RWPE1 (cell line): ENCODE data around the gene NCOA7.

Experiments used
- CTCF ChIA-PET: fragments of 350-600 bp; sonication (Branson Sonifier 250); formaldehyde crosslinking; extraction: SDS; loops from one replicate; lab custom pipeline; 2021; lab: Yijun Ruan, JAX
- POLR2A ChIA-PET: fragments of 400-600 bp; formaldehyde crosslinking; extraction: SDS; loops from one replicate; lab custom pipeline; 2020; ENCODE audit warnings: antibody characterized with exemption; ENCODE audit not compliant: low non-redundant PET; lab: Yijun Ruan, JAX
- DNase-seq: peaks from one replicate; pipeline ENCODE4 v3.0.0; 2012; ENCODE audit warnings: low spot score
- H3K27ac ChIP-seq: fragments of 450-650 bp; 2 replicates; pipeline ENCODE4 v1.5.1; 2017
- TF ChIP-seq, protein P1 (sequence below): fragments of 450-650 bp; conservative IDR thresholded peaks from 2 replicates; pipeline ENCODE4 v1.5.1; 2017; ENCODE audit warnings: low read depth, mild to moderate bottlenecking

The NCOA7 gene

DNA sequence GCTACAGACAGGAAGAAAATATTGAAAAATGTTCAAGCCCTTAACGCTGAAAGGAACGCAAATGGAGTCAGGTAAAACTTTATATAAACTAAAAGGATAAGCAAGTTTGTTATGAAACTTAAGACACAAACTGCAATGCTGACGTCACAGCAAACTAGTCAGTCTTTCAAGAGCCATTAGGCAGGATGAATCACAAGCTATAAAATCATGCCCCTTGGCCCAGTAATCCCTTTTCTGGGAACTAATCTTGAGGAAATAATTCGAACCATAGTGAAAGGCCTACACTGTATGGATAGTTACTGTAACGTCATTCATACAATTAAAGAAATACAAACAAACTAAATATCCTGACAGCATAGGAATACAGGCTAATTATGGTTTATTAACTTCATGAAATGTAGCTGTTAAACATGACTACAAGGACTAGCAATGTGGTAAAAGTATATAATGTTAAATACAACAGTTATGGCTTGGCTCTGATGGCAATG lies 123.1 kb downstream of the NCOA7 start:
- DNase-seq, result peak; percentile 81
- CTCF ChIA-PET, result interaction anchor here (1.1 kb wide), 1 partner anchor 39 kb away, joined by 5 read pairs; no protein-coding TSS in a partner anchor
- no peak overlapping the region for H3K27ac ChIP-seq
- TF ChIP-seq, protein P1, sequence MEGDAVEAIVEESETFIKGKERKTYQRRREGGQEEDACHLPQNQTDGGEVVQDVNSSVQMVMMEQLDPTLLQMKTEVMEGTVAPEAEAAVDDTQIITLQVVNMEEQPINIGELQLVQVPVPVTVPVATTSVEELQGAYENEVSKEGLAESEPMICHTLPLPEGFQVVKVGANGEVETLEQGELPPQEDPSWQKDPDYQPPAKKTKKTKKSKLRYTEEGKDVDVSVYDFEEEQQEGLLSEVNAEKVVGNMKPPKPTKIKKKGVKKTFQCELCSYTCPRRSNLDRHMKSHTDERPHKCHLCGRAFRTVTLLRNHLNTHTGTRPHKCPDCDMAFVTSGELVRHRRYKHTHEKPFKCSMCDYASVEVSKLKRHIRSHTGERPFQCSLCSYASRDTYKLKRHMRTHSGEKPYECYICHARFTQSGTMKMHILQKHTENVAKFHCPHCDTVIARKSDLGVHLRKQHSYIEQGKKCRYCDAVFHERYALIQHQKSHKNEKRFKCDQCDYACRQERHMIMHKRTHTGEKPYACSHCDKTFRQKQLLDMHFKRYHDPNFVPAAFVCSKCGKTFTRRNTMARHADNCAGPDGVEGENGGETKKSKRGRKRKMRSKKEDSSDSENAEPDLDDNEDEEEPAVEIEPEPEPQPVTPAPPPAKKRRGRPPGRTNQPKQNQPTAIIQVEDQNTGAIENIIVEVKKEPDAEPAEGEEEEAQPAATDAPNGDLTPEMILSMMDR, result no peak
- POLR2A ChIA-PET, result no interaction called here

DNA sequence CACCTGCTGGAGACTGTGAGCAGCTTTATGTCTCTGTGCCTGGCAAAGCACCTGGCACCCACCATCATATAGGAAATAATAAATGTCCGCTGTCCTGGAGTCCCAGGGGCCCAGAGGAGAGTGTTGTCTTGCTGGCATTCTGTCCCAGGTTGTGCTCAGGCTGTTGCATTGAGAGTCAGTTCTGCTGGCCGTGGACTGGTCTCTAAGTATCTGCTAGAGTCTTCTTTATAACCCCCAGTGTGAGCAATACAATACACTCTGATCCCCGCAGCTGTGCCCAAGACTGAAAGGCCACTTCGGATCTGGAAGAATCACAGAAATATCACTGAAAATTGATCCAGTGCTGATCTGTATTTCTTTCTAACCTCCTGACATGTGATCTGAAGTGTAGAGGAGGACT lies 127.5 kb downstream of the NCOA7 start:
- POLR2A ChIA-PET, result interaction anchor here (0.6 kb wide), 1 partner anchor 70 kb away, joined by 4 read pairs; no protein-coding TSS in a partner anchor
- no peak for DNase-seq
- peak overlapping the region; percentile 74 for H3K27ac ChIP-seq
- TF ChIP-seq, protein P1, result no peak
- CTCF ChIA-PET, result interaction anchor here (0.6 kb wide), 1 partner anchor 1629 kb away, joined by 4 read pairs; no protein-coding TSS in a partner anchor

- CTCF ChIA-PET, result interaction anchor here (0.6 to 0.7 kb wide), 3 partner anchors 13 to 1628 kb away, joined by 3 to 4 read pairs (median 3); no protein-coding TSS in a partner anchor
- POLR2A ChIA-PET, result interaction anchor here (0.6 to 0.7 kb wide), 2 partner anchors 24 to 70 kb away, joined by 3 to 4 read pairs; no protein-coding TSS in a partner anchor
- peak; percentile 67 for DNase-seq
- H3K27ac ChIP-seq, result no peak overlapping the region; the same call in 1 of the 2 replicates
- TF ChIP-seq, protein P1, result no peak
Measured at GRCh38 chr6:125918681-125919566, 128.2 kb downstream of the NCOA7 start.

DNA sequence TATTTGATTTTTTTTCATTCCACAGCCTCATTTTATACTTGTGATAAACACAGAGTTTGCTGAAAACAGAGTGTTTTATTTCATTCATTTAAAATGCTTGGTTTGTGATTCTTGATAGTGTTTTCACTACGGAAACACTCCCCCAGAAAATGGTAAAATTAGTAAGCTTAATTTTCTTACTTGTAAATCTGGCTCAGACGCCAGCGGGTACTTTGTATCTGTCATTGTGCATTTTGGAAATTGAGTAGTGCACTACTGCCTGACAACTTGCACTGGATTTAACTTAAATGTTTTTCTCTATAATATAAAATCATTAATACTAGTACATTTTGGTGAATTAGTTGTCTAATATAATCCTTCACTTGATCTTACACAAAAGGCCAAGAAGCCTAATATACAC lies 128.9 kb downstream of the NCOA7 start:
- ChIA-PET POLR2A (interaction anchor here (0.7 kb wide), 1 partner anchor 25 kb away, joined by 3 read pairs; no protein-coding TSS in a partner anchor), CTCF (interaction anchor here (0.7 kb wide), 1 partner anchor 13 kb away, joined by 3 read pairs; no protein-coding TSS in a partner anchor)
- DNase-seq, result no peak
- H3K27ac ChIP-seq, result no peak overlapping the region
- TF ChIP-seq, protein P1, result no peak

DNA sequence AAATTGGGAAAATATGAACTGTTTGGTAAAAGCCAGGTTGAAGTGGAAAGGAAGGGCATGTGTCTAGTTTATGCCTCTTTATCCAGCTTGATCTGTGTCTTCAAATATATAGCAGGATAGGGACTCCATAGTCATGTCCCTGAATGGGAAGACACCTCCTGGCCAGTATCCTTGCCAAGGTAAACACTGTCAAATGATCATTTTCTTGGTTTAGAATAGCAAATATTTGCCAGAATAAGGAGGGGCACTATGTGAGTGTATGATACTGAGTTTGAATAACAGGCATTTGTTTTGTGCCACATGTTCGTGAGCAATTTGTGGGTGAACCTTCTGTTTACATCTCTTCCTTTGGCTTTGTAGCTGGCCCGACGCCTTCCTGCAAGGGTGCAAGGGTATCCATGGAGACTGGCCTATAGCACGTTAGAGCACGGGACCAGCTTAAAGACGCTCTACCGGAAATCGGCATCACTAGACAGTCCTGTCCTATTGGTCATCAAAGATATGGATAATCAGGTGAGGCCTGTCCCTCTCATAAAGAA lies 131.6 kb downstream of the NCOA7 start:
- DNase-seq, result no peak
- CTCF ChIA-PET, result interaction anchor here (1.3 to 1.5 kb wide), 3 partner anchors 34 to 35 kb away, joined by 3 to 7 read pairs (median 3); no protein-coding TSS in a partner anchor
- TF ChIP-seq, protein P1, result no peak
- H3K27ac ChIP-seq, result peak overlapping the region; percentile 45; the same call in 1 of the 2 replicates
- POLR2A ChIA-PET, result no interaction called here
